ENCODE results near the gene CLCNKA. TPM values are rescaled to one million over a fixed set of nuclear protein-coding genes. Genes with fewer than 3 reads are reported as not detected.

The CLCNKA gene
- total RNA-seq, 1 experiment from 2014 or later: 1.5 TPM

DNA sequence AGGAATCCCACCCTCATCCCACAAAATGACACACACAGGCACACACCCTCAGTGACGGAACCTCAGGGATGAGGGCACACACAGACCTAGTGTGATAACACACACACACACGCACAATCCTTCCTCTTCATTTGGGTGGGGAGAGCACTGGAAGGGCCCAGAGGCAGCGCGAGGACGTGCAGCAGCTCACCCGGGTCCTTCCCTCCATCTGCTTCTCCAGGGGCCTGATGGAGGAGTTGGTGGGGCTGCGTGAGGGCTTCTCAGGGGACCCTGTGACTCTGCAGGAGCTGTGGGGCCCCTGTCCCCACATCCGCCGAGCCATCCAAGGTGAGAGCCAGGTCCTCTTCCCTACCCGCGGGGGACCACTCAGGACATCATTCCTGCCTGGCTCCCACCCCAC is 557 bp downstream of the CLCNKA start:
- peaks cover 28% of the 10 kb centered on the region for H3K4me1 Mint-ChIP-seq
- ChIA-PET CTCF (no interaction called here), POLR2A (no interaction called here)
- ATAC-seq (no peak), DNase-seq (ENCODE audit: low spot score) (no peak)
- no peak overlapping the region for H3K4me3 Mint-ChIP-seq
- no peaks in the 10 kb centered on the region for H3K9me3 Mint-ChIP-seq
- TF ChIP-seq MLX (CRISPR knock-in tag; IDR thresholded peaks at IDR 0.05): no peak
- TF ChIP-seq IRF1 (CRISPR knock-in tag; IDR thresholded peaks at IDR 0.05): no peak
- no peak for TF ChIP-seq ZNF671 (CRISPR knock-in tag; IDR thresholded peaks at IDR 0.05)
- peaks cover 52% of the 10 kb centered on the region for H3K27me3 Mint-ChIP-seq (ENCODE audit: low read depth)
- no peak overlapping the region for H3K27ac Mint-ChIP-seq
- no peaks in the 10 kb centered on the region for H3K36me3 Mint-ChIP-seq

DNA sequence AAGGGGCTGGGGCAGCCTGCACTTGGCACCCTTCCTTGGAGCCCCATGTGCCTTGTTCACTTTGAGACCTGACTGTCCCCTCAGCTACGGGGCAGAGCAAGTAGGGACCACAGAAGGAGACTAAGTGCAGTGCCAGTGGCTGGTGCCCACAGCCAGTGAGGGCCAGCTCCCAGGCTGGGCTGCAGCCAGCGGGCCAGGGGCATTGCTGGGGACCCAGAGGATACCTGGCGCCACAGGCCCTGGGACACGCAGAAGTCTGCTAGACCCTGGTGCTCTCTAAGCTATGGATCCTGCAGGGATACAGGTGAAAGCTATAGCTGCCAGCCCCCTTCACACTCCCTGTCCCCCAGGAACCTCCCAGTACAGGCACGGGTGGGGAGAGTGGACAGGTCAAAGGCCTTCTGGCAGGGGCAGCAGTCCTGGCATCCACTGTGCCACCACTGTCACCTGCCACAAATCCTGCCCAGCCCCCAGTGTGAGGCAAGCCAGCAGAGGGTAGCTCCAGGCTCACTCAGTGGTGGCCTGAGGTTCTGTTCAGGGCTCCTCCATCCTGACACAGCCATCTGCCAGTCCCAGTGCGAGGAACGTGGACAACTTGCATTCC is 1.3 kb downstream of the CLCNKA start:
- ChIA-PET CTCF (interaction anchor here (0.7 kb wide), 1 partner anchor 48 kb away, joined by 3 read pairs; no protein-coding TSS in a partner anchor), POLR2A (interaction anchor here (0.6 kb wide), 2 partner anchors 260 to 296 kb away, joined by 3 to 7 read pairs; no protein-coding TSS in a partner anchor)
- no peaks in the 10 kb centered on the region for H3K9me3 Mint-ChIP-seq
- ATAC-seq (no peak), DNase-seq (ENCODE audit: low spot score) (no peak)
- H3K27ac Mint-ChIP-seq: no peak overlapping the region
- no peak for TF ChIP-seq NR3C1 (CRISPR knock-in tag; conservative IDR thresholded peaks at IDR 0.05; ENCODE audit: low read depth)
- TF ChIP-seq NR2C2 (CRISPR knock-in tag; IDR thresholded peaks at IDR 0.05): no peak
- TF ChIP-seq CREM (CRISPR knock-in tag; IDR thresholded peaks at IDR 0.05): no peak
- no peak for TF ChIP-seq GRHL2 (CRISPR knock-in tag; IDR thresholded peaks at IDR 0.05; ENCODE audit: insufficient replicate concordance, severe bottlenecking)
- no peak for TF ChIP-seq TCF7 (CRISPR knock-in tag; IDR thresholded peaks at IDR 0.05; ENCODE audit: low read depth)
- no peak for TF ChIP-seq ZBTB21 (CRISPR knock-in tag; IDR thresholded peaks at IDR 0.05; ENCODE audit: borderline replicate concordance)
- TF ChIP-seq, protein P1, sequence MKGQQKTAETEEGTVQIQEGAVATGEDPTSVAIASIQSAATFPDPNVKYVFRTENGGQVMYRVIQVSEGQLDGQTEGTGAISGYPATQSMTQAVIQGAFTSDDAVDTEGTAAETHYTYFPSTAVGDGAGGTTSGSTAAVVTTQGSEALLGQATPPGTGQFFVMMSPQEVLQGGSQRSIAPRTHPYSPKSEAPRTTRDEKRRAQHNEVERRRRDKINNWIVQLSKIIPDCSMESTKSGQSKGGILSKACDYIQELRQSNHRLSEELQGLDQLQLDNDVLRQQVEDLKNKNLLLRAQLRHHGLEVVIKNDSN (CRISPR knock-in tag; IDR thresholded peaks at IDR 0.05): no peak
- TF ChIP-seq JUN (CRISPR knock-in tag; IDR thresholded peaks at IDR 0.05): no peak
- TF ChIP-seq PREB (CRISPR knock-in tag; IDR thresholded peaks at IDR 0.05; ENCODE audit: borderline replicate concordance): no peak
- no peak for TF ChIP-seq KAT7 (CRISPR knock-in tag; IDR thresholded peaks at IDR 0.05; ENCODE audit: borderline replicate concordance)
- no peak for TF ChIP-seq SOX15 (CRISPR knock-in tag; IDR thresholded peaks at IDR 0.05)
- no peak for TF ChIP-seq CBFB (CRISPR knock-in tag; IDR thresholded peaks at IDR 0.05; ENCODE audit: low read depth)
- TF ChIP-seq HMGA2 (CRISPR knock-in tag; IDR thresholded peaks at IDR 0.05): no peak
- TF ChIP-seq, protein P2, sequence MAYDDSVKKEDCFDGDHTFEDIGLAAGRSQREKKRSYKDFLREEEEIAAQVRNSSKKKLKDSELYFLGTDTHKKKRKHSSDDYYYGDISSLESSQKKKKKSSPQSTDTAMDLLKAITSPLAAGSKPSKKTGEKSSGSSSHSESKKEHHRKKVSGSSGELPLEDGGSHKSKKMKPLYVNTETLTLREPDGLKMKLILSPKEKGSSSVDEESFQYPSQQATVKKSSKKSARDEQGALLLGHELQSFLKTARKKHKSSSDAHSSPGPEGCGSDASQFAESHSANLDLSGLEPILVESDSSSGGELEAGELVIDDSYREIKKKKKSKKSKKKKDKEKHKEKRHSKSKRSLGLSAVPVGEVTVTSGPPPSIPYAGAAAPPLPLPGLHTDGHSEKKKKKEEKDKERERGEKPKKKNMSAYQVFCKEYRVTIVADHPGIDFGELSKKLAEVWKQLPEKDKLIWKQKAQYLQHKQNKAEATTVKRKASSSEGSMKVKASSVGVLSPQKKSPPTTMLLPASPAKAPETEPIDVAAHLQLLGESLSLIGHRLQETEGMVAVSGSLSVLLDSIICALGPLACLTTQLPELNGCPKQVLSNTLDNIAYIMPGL (CRISPR knock-in tag; IDR thresholded peaks at IDR 0.05): no peak
- TF ChIP-seq IRF2 (CRISPR knock-in tag; IDR thresholded peaks at IDR 0.05; ENCODE audit: borderline replicate concordance, low read depth): no peak
- no peak for TF ChIP-seq ZNF219 (CRISPR knock-in tag; IDR thresholded peaks at IDR 0.05; ENCODE audit: borderline replicate concordance)
- TF ChIP-seq ETV6 (CRISPR knock-in tag; IDR thresholded peaks at IDR 0.05): no peak
- no peak for TF ChIP-seq USF2 (CRISPR knock-in tag; IDR thresholded peaks at IDR 0.05)
- TF ChIP-seq FOXP1 (CRISPR knock-in tag; IDR thresholded peaks at IDR 0.05; ENCODE audit: borderline replicate concordance): no peak
- no peak overlapping the region for H3K4me3 Mint-ChIP-seq
- H3K4me1 Mint-ChIP-seq: peaks cover 30% of the 10 kb centered on the region
- peaks cover 58% of the 10 kb centered on the region for H3K27me3 Mint-ChIP-seq (ENCODE audit: low read depth)
- no peaks in the 10 kb centered on the region for H3K36me3 Mint-ChIP-seq
